Stimulated activated CD4-positive, alpha-beta T cell treated with anti-CD3 and anti-CD28 coated beads, Interleukin-15, amount 100 ng/mL, for 1 hour (primary cell): ENCODE results near the gene CST11.

Experiments
- DNase-seq, 2 donors: peaks; one replicate each; pipeline ENCODE4 v3.0.0-alpha.2; 2020; ENCODE audit warnings: low read depth in 1 of 2, low spot score in 1 of 2

The CST11 gene

GRCh38 chr20:23454816-23455215 is 2.1 kb upstream of the CST11 start:
- DNase-seq, result no peak

GRCh38 chr20:23453549-23454543 is 1.2 kb upstream of the CST11 start:
- no peak for DNase-seq

- no peak for DNase-seq
Observed at GRCh38 chr20:23451956-23452487, 654 bp downstream of the CST11 start.

- DNase-seq, result no peak
Observed at GRCh38 chr20:23450877-23451276, 1.8 kb downstream of the CST11 start.

- DNase-seq, result no peak
Observed at GRCh38 chr20:23449421-23449820, 3.3 kb downstream of the CST11 start.

GRCh38 chr20:23448167-23448566 is 4.5 kb downstream of the CST11 start:
- no peak for DNase-seq

- no peak for DNase-seq
Observed at GRCh38 chr20:23446505-23446904, 6.2 kb downstream of the CST11 start.

- no peak for DNase-seq
Observed at GRCh38 chr20:23445596-23446217, 7.0 kb downstream of the CST11 start.

GRCh38 chr20:23444859-23445258 is 7.8 kb downstream of the CST11 start:
- no peak for DNase-seq

- DNase-seq, result no peak
Observed at GRCh38 chr20:23442436-23442835, 10.2 kb downstream of the CST11 start.

GRCh38 chr20:23441850-23442313 is 10.8 kb downstream of the CST11 start:
- no peak for DNase-seq

GRCh38 chr20:23440004-23440403 is 12.7 kb downstream of the CST11 start:
- DNase-seq, result no peak

GRCh38 chr20:23438661-23439060 is 14.0 kb downstream of the CST11 start:
- no peak for DNase-seq

GRCh38 chr20:23437126-23437899 is 15.4 kb downstream of the CST11 start:
- DNase-seq, result no peak

- DNase-seq, result no peak
Observed at GRCh38 chr20:23436681-23437080, 16.0 kb downstream of the CST11 start.

- DNase-seq, result no peak
Observed at GRCh38 chr20:23435626-23436539, 16.8 kb downstream of the CST11 start.

GRCh38 chr20:23434521-23435313 is 18.0 kb downstream of the CST11 start:
- DNase-seq, result no peak

- no peak for DNase-seq
Observed at GRCh38 chr20:23433628-23434027, 19.0 kb downstream of the CST11 start.

- no peak for DNase-seq
Observed at GRCh38 chr20:23425129-23425528, 27.5 kb downstream of the CST11 start.
